OCI-LY3 (cell line): ENCODE measurements around the gene SETBP1.

Experiments used
- H2AFZ ChIP-seq: fragments of 200-600, 300-600 bp; shearing (Covaris generic); 2 replicates; pipeline ENCODE4 v1.6.0; 2014; ENCODE audit warnings: antibody characterized with exemption, low read depth, low read length
- H3K27ac ChIP-seq: fragments of 200-600, 300-600 bp; sonication (generic); 2 replicates; pipeline ENCODE4 v1.5.1; 2014; ENCODE audit warnings: mild to moderate bottlenecking, low read length, moderate library complexity, mixed read lengths
- H3K27me3 ChIP-seq: fragments of 200-600, 300-600 bp; sonication (generic); 2 replicates; pipeline ENCODE4 v1.6.1; 2014; ENCODE audit warnings: low read depth, low read length, mixed read lengths
- H3K36me3 ChIP-seq: fragments of 200-600, 300-600 bp; sonication (generic); replicated peaks from 2 replicates; pipeline ENCODE3; 2014; ENCODE audit warnings: low read depth, low read length, mixed read lengths
- H3K4me1 ChIP-seq: fragments of 300-600, 200-600 bp; sonication (generic); 2 replicates; pipeline ENCODE4 v1.6.1; 2014; ENCODE audit warnings: low read length, mixed read lengths
- H3K4me2 ChIP-seq: fragments of 200-600, 300-600 bp; sonication (generic); 2 replicates; pipeline ENCODE4 v1.6.1; 2014; ENCODE audit warnings: low read length, mixed read lengths
- H3K4me3 ChIP-seq: fragments of 300-600, 200-600 bp; sonication (generic); 2 replicates; pipeline ENCODE4 v1.5.1; 2014; ENCODE audit warnings: antibody characterized with exemption, mild to moderate bottlenecking, low read length, moderate library complexity
- H3K79me2 ChIP-seq: fragments of 300-600, 200-600 bp; shearing (Covaris generic); 2 replicates; pipeline ENCODE4 v1.6.1; 2014; ENCODE audit warnings: mild to moderate bottlenecking, low read length, mixed read lengths
- H3K9ac ChIP-seq: fragments of 300-600, 200-600 bp; shearing (Covaris generic); 2 replicates; pipeline ENCODE4 v1.6.0; 2014; ENCODE audit warnings: mild to moderate bottlenecking, low read length, moderate library complexity
- H3K9me3 ChIP-seq: fragments of 200-600, 300-600 bp; shearing (Covaris generic); 2 replicates; pipeline ENCODE4 v1.6.1; 2014; ENCODE audit warnings: low read length, mixed read lengths; ENCODE audit not compliant: insufficient read depth
- H4K20me1 ChIP-seq: fragments of 200-600, 300-600 bp; sonication (generic); 2 replicates; pipeline ENCODE4 v1.6.1; 2016; ENCODE audit warnings: low read length, mixed read lengths; ENCODE audit not compliant: insufficient read depth
- CTCF ChIP-seq: fragments of 200-600, 300-600 bp; sonication (generic); IDR thresholded peaks from 2 replicates; pipeline ENCODE4 v1.5.1; 2014; ENCODE audit warnings: antibody characterized with exemption, low read length, low read depth
- EZH2phosphoT487 ChIP-seq: fragments of 200-600 bp; shearing (Covaris generic); IDR thresholded peaks from 2 replicates; pipeline ENCODE4 v1.6.1; 2018; ENCODE audit warnings: antibody characterized with exemption, mixed run types, low read depth

SETBP1 gene

GRCh38 chr18:45046228-45046627, 365.5 kb downstream of the SETBP1 start:
- Histone ChIP-seq H3K4me3 (no peak overlapping the region), H4K20me1 (no peaks in the 10 kb centered on the region), H3K27me3 (no peaks in the 10 kb centered on the region), H3K9ac (no peak overlapping the region), H3K79me2 (no peaks in the 10 kb centered on the region), H3K27ac (no peak overlapping the region), H2AFZ (no peak overlapping the region), H3K9me3 (no peaks in the 10 kb centered on the region), H3K36me3 (no peaks in the 10 kb centered on the region), H3K4me2 (no peak overlapping the region), H3K4me1 (no peaks in the 10 kb centered on the region)
- no peak for TF ChIP-seq EZH2phosphoT487
- no peak for TF ChIP-seq CTCF

GRCh38 chr18:45046961-45047360, 366.3 kb downstream of the SETBP1 start:
- H3K79me2 ChIP-seq = no peaks in the 10 kb centered on the region
- H3K27me3 ChIP-seq = no peaks in the 10 kb centered on the region
- H3K9ac ChIP-seq = no peak overlapping the region
- no peaks in the 10 kb centered on the region for H3K9me3 ChIP-seq
- no peak for TF ChIP-seq CTCF
- no peak for TF ChIP-seq EZH2phosphoT487
- no peaks in the 10 kb centered on the region for H4K20me1 ChIP-seq
- H3K27ac ChIP-seq = no peak overlapping the region
- H2AFZ ChIP-seq = no peak overlapping the region
- H3K4me3 ChIP-seq = no peak overlapping the region
- no peak overlapping the region for H3K4me2 ChIP-seq
- no peaks in the 10 kb centered on the region for H3K36me3 ChIP-seq
- no peaks in the 10 kb centered on the region for H3K4me1 ChIP-seq

GRCh38 chr18:45049578-45050319, 369.1 kb downstream of the SETBP1 start:
- Histone ChIP-seq H3K79me2 (no peaks in the 10 kb centered on the region), H3K9me3 (no peaks in the 10 kb centered on the region), H4K20me1 (no peaks in the 10 kb centered on the region), H3K4me1 (no peaks in the 10 kb centered on the region), H3K4me3 (no peak overlapping the region), H3K27ac (no peak overlapping the region), H3K27me3 (no peaks in the 10 kb centered on the region), H3K36me3 (no peaks in the 10 kb centered on the region), H3K4me2 (no peak overlapping the region), H3K9ac (no peak overlapping the region), H2AFZ (no peak overlapping the region)
- TF ChIP-seq CTCF (no peak), EZH2phosphoT487 (no peak)

GRCh38 chr18:45050712-45051601, 370.3 kb downstream of the SETBP1 start:
- no peak overlapping the region for H3K4me3 ChIP-seq
- H3K27ac ChIP-seq = no peak overlapping the region
- H4K20me1 ChIP-seq = no peaks in the 10 kb centered on the region
- no peak overlapping the region for H2AFZ ChIP-seq
- no peaks in the 10 kb centered on the region for H3K27me3 ChIP-seq
- H3K9ac ChIP-seq = no peak overlapping the region
- no peaks in the 10 kb centered on the region for H3K36me3 ChIP-seq
- no peaks in the 10 kb centered on the region for H3K4me1 ChIP-seq
- TF ChIP-seq EZH2phosphoT487 = no peak
- H3K79me2 ChIP-seq = no peaks in the 10 kb centered on the region
- H3K9me3 ChIP-seq = no peaks in the 10 kb centered on the region
- no peak overlapping the region for H3K4me2 ChIP-seq
